GM21619 (cell line): ENCODE data around the gene SKIC3.

ENCODE experiments used
- ATAC-seq: cut with Tn5 transposase; IDR thresholded peaks from one replicate; pipeline ENCODE4 v1.9.1; 2021; ENCODE audit not compliant: unreplicated experiment

SKIC3 gene

GRCh38 chr5:95554647-95555548 lies at the start of gene SKIC3, which contains the start of gene ARSK:
Gene SKIC3, minus strand, starts transcription at chr5:95554977. Its CDS starts 7,827 bp downstream, at chr5:95547150.
Gene ARSK, plus strand, starts transcription at chr5:95555101. Its CDS starts 178 bp downstream, at chr5:95555279.
- peak; percentile 90 for ATAC-seq

- no peak for ATAC-seq
Observed at GRCh38 chr5:95600557-95600956, 45.8 kb upstream of the SKIC3 start.

GRCh38 chr5:95599252-95599651 lies 44.5 kb upstream of the SKIC3 start:
- ATAC-seq = no peak

- ATAC-seq = no peak
Observed at GRCh38 chr5:95595289-95595931, 40.6 kb upstream of the SKIC3 start.

- ATAC-seq = peak; percentile 95
Observed at GRCh38 chr5:95591490-95591901, 36.7 kb upstream of the SKIC3 start.

- ATAC-seq = no peak
Observed at GRCh38 chr5:95590880-95591279, 36.1 kb upstream of the SKIC3 start.

- ATAC-seq = no peak
Observed at GRCh38 chr5:95583992-95584391, 29.2 kb upstream of the SKIC3 start.

GRCh38 chr5:95581576-95581975 lies 26.8 kb upstream of the SKIC3 start:
- no peak for ATAC-seq

GRCh38 chr5:95572016-95572415 lies 17.2 kb upstream of the SKIC3 start:
- no peak for ATAC-seq

GRCh38 chr5:95565280-95565920 lies 10.6 kb upstream of the SKIC3 start:
- no peak for ATAC-seq

- ATAC-seq = no peak
Observed at GRCh38 chr5:95564450-95564849, 9.7 kb upstream of the SKIC3 start.

- no peak for ATAC-seq
Observed at GRCh38 chr5:95563367-95563766, 8.6 kb upstream of the SKIC3 start.

GRCh38 chr5:95562282-95562681 lies 7.5 kb upstream of the SKIC3 start:
- no peak for ATAC-seq

GRCh38 chr5:95557841-95558240 lies 3.1 kb upstream of the SKIC3 start:
- no peak for ATAC-seq

- ATAC-seq = no peak
Observed at GRCh38 chr5:95555553-95555952, 776 bp upstream of the SKIC3 start.

GRCh38 chr5:95554331-95554646 lies 488 bp downstream of the SKIC3 start:
- peak; percentile 19 for ATAC-seq

GRCh38 chr5:95549030-95549429 lies 5.7 kb downstream of the SKIC3 start:
- no peak for ATAC-seq

- ATAC-seq = no peak
Observed at GRCh38 chr5:95543017-95543705, 11.6 kb downstream of the SKIC3 start.

GRCh38 chr5:95537501-95537900 lies 17.3 kb downstream of the SKIC3 start:
- ATAC-seq = no peak

- ATAC-seq = no peak
Observed at GRCh38 chr5:95533761-95534160, 21.0 kb downstream of the SKIC3 start.

GRCh38 chr5:95533106-95533505 lies 21.7 kb downstream of the SKIC3 start:
- no peak for ATAC-seq
